Amygdala (tissue), 56 donors: Measurements from ENCODE around the gene USH2A.
A peak's percentile ranks its signal among the peaks of the same experiment; 100 is the strongest.

Experiments used
- DNase-seq, 56 donors: peaks; one replicate each; lab custom pipeline; 2025; lab: John Stamatoyannopoulos, UW

The USH2A gene

DNA sequence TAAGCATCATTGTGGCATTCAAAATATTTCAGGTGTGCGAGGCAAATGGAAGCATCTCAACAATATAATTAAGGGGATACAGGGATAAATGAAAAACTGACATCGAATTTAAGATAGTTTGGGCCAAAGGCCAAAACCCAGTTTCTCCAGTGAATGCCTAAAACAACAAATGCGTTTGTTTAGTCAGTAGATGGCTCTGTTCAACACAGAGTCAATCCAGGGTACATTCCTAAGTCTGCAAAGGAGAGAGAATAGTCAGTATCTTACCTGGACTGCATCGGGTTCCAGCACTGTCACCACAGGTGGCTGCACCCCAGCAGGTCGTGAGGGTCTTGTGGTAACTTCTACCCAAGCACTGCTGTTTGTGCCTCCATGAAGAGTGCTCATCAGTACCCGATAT lies 535.1 kb downstream of the USH2A start:
- no peak for DNase-seq

DNA sequence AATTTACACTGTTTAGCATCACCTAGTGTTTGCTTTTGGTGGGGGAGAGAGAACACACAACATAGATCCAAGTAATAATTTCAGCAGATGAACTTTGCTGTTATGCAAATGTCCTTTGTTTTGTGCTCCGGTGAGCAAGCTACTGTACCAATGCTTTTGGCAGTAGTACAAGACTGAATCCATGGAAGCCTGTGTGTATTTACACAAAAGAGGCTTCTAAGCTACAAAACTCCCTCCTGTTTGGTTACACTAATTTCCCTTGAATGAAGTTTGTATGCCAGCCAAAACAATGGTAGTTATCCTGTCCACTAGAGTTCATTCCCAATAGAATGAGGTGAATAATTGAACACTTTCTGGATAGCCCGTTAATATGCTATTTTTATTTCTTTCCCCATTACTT lies 535.6 kb downstream of the USH2A start:
- DNase-seq: no peak

DNA sequence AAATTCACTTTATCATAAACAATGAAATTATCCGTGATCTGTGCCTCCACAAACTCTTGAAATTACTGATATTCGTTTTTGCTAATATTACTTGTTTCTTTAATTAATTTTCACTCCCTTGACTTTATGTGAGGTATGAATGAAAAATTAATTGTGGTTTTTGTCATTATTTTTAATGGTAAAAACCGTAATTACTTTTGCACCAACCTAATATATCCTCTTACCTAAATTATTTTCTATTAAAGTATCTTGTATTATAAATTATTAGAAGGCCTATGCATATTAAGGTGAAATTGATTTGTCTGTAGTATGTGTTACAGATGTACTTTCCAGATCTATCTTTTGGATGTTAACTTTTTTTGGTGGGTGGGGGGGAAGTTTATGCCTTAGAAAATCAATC lies 540.2 kb downstream of the USH2A start:
- no peak for DNase-seq

DNA sequence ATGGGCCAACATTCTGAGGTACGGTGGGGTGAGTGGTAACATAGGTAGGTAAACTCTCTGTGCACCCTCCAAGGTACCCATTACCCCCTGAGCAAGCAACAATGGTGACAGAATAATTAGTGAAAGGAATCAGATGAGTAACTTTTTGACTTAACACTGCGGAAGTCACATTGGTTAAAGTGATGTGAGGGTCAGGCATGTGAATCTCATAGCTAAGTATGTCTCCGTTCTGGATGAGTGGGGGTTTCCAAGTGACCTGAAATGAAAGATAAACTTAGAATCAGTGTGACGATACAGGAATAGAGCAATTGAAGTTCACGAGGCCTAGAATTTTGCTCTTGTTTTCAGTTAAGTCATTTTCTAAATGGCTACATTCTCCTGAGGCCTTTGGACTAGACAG lies 544.4 kb downstream of the USH2A start:
- no peak for DNase-seq

DNA sequence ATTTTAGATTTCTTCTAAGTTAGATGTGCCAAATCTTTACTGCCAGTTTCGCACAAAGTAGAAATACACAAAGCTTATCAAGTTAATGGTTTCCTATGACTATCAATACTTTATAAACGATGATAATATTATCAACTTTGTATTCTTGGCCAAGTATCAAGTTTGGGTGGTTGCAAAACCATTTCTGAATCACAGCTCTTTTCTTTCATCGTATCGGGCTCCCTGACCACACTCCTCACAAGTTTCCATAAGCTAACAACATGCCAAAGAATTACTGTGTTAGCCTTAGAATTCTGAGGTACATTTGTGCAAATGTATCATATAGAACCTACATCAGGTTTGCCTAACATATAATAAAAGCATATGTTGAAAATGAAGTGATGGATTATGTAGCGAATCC lies 545.1 kb downstream of the USH2A start:
- DNase-seq: no peak

DNA sequence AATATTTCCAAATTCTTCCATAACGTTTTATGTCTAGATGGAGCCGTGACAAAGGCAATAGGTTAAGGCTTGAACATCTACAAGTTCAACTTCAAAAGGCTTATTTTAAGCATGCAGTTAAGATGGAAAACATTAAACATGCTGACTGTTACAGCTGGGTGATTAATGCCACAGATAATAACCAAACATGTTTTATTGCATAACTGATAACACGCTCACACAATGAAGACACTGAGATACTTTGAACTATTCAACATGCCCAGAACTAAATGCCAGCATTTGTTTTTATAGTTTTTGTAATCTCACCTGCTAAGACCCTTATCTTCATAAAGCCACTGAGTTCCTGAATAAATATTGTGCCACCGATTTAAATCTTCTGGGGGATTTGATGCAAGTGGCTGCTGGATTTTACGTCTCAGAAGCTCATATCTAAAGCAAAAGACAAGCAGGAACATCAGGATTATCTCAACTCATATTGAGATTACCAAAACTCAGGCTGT lies 545.7 kb downstream of the USH2A start:
- no peak for DNase-seq

DNA sequence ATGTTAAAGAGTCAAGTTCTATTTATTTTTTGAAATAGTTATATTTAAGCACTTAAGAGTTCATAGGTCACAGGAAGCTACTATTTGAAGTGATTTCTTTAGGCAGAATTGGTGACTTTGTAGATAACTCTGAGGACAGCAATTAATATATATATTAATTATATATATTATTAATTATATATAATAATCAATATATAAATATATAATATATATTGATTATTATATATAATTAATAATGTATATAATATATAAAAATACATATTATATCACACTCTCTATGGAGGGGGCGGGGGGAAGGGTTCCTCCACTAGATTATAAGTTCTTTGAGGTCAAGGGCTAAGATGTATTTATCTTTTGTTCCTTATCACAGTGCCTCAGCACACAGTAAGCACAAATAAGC lies 547.5 kb downstream of the USH2A start:
- no peak for DNase-seq

DNA sequence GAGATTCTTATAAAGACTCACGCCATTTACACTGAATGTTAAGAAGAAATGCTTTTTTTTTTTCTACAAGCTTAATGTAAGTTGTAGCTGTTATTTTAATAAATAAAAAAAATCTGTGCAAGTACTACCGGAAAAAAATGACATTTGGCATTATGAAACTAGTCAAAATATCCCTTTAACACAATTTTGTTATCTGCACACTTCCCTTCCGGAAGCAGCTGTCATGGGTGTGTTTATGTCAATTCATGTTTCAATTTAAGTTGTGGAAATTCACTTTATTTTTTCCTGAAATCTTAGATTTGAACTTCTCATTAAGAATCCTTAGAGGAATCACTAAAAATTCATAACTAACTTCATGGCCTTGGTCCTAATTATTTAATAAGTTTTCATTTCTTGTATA lies 548.0 kb downstream of the USH2A start:
- DNase-seq: no peak

DNA sequence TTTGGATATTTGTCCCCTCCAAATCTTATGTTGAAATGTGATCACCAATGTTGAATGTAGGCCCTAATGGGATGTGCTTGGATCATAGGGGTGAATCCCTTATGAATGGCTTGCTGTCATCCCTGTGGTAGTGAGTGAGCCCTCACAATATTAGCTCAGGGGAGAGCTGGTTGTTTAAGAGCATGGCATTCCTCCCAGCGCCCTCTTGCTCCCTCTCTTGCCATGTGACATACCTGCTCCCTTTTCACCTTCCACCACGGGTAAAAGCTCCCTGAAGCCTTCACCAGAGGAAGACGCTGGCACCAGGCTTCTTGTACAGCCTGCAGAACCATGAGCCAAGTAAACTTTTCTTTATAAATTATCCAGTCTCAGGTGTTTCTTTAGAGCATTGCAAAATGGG lies 550.6 kb downstream of the USH2A start:
- DNase-seq: no peak

DNA sequence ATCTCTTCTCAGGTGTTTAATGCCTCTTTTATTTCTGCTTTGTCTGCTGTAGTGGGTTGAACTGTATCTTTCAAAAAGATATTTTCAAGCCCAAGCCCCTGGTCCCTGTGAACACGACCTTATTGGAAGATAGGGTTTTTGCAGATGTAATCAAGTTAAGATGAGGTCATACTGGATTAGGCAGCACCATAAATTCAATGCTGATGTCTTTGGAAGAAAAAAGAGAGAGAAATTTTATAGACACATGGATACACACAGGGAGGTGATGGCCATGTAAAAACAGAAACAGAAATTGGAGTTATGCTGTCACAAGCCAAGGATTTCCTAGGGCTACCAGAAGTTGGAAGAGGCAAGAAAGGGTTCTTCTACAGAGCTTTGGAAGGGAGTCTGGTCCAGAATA lies 554.7 kb downstream of the USH2A start:
- no peak for DNase-seq

DNA sequence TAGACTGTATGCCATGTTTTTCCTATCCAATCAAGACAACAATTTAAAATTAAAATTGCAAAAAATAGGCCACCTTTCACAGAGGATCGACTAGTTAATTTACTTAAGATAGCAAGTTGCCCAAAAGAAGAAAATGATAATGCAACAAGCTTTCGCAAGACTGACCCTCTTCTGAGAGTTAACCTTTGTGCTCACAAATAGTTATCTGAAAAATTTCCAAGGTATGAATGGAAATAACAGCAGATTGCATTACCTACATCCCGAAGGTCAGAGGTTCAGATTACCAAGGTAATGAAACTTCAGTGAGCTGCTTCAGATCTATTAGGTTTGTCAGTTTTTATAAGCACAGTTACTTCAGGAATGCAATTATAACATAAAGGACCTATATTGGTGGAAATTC lies 558.2 kb downstream of the USH2A start:
- no peak for DNase-seq

DNA sequence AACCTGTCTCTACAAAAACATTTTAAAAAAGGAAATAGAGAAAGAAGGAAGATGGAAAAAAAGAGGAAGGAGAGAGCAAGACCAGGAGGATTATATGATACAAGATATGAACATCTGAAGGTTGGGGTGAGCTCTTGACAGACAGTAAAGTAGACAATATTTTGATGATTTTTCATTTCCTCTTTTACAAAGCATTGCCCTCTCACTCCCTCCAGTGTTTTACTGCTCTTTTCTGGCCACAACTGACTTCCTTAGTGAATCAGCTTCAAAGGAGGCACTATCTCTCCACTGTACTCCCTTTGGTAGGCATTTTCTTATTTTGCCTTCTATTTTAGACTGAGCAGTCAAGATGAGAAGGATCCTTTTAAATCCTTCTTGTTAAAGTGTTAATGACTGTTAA lies 559.5 kb downstream of the USH2A start:
- DNase-seq: no peak

DNA sequence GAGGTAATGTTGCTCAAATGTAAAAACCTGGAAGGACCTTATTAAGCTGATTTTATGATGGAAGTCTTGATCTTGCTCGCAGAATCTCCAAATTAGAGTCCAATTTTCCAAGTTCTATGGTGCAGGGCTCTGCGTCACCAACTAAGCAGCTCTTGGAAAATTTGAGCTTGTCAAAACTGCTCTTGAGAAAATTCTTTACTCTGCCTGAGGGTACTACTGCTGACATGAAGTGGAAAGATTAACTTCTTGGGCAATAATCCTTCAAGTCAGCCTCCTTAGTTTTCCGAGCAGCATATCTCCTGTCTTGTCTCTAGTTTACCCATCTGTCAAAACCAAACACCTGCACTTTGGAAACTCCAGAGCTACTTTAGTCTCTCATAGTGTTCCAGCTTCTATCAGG lies 562.4 kb downstream of the USH2A start:
- DNase-seq: no peak

DNA sequence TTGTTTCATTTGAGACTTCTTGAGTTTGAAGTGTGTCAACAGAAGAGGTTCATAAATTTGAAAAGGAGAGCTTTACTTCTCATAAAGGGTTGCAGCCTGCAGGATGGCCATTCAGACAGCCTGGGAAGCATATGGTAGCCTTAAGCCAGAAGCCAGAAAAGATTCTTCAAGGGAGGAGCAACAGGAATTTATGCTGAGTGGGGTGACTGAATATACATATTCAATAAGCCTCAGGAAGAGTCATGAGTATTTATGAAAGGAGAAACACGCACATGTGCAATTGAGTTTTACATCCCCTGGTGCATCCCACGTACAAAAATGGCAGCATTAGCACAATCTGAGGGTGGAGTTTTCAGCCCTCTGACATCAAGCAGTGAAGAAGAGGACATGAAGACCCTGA lies 565.9 kb downstream of the USH2A start:
- DNase-seq: no peak

DNA sequence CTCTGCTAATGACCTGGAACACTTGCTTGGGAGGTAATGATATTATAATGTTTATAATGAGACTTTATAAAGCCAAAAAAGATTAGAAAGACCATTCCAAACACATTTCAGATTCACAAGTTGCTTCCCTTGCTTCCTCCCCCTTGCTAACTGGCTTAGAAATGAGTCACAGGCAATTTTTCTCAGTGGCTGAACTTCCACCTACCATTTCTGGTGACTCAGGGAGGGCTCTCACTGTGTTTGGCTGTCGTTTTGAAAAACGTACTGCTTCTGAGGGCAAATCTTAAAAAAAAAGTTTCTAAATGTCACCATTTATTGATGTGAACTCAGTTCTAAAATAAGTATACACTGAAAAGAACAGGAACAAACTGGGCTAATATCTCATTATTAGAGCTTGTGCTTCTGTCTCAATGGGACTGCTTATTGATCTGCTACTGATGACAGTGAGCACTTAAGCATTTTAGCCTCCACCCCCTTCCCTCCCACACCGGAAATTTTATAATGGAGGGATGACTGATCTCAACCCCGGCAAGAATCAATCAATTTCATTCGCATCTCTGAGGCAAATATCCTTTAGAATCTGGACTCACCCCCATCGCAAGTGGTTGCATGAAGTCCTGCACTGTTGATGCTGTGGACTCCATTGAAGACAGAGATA lies 577.9 kb downstream of the USH2A start:
- DNase-seq: peak in 5 of 56 donors; percentile 0 to 17 (median 4)

DNA sequence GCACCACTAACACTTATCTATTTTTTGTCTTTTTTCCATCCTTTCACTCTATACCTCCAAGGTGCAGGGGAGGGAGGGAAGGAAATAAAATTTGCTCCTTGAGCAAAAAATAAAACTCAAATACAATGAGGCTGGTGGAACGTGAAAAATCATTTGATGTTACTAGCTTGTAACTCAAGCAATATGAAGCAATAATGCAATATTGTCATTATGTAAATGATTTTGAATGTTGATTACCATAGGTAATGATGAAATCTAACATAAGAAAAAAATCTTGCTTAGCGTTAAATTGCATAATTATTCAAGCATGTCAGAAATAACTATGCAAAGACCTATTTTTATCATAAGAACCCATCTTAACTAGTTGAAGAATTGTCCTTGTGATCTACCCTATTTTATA lies 578.5 kb downstream of the USH2A start:
- no peak for DNase-seq

DNA sequence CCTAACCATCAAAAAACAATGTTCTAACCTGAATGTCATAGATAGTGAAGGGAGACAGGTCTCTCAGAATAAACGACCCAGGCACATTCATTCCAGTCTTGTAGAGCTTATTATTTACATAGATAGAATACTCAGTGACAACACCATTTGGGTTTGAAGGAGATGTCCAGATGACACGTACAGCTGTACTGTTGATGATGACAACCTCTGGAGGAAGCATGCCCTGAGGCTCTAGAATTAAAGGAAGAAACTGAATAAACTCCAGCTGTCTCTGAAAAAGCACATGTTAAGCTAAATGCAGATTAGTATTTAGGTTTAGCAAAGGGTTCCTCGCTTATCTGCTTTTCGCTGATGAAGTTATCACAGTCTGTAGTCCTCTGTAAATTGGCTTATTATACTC lies 579.0 kb downstream of the USH2A start:
- no peak for DNase-seq

DNA sequence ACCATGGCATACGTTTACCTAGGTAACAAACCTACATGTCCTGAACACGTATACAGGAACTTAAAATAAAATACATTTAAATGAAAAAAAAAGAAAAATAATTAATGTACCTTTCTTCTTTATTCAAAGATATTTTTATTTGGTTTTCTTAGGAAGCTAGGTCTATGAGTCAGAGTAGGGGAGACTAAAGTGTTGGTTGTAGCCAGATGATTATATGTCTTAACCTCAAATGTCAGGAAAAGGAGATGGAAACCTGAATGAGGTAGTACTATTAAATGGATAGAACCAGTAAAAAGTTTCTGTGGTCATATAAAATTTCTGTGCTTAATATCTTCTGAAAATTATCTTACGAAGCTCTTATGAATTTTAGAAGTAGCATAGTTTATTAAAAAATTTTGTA lies 580.3 kb downstream of the USH2A start:
- no peak for DNase-seq

DNA sequence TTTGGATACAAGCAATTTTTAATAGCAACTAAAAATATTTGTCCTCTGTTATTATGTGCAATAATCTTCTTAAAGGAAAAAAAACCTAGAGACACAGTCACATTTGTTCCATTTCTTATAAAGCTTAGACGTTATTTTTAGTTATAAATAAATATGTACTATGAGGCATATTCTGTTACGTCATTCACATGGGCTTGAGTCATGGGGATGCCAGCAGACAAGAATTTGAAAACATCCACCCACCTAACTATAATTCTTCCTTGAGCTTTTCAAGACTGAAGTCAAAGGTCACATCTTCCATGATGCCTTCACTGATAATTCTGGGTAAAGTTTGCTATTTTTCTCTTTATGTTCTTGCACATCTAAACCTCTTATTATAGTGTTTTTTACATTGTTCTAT lies 587.3 kb downstream of the USH2A start:
- no peak for DNase-seq

DNA sequence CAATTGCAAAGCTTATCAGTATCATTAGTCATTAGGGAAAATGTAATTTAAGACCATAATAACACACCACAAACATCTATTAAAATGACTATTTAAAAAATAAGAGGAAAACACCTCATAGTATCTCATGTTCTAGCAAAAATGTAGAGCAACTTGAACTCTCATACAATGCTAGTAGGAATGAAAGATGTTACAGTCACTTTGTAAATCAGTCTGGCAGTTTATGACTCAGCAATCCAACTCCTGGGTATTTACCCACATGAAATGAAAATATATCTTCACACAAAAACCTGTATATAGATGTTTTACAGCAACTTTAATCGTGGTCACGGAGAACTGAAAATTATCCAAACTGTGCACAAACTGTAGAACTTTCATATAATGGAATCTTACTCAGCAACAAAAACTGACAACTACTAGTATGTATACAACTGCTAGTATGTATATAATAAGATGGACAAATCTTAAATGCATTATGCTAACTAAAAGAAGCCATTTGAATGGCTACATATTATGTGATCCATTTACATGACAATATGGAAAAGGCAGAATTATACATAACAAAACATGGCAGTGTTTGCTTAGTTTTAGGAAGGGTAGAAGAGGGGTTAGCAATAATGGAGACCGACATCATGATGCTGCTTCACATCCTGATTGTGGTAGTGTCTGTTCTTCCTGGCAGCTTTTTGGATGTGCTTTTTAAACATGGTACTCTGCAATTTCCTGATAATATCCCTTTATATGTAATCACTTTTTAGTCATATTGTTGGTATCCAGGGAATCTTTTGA lies 589.1 kb downstream of the USH2A start:
- no peak for DNase-seq

DNA sequence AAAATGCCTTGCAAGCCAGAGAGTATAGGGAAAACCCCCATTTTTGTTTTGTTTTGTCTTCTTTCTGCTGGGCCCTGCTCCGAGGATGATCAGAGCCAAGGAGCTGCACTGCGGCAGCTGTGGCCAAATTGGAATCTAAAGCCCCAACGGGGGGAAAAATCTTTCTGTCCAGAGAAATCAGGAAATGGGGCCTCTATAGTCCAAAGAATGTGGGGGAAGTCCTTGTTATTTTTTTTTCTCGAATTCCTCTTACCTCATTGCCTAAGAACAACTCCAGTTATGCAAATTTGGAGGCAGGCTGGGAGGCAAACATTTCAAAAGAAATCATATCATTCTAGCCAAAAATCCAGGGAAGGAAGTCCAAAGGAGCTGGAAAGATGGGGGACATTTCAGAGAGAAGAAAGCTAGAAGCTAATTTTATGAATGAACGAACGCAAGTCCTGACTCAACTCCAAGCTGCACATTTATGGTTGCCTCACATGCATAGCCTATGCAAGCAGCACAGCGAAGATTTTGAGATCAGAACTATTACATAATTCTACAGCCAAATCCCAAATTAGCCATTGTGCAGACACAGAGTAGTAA lies 592.9 kb downstream of the USH2A start:
- DNase-seq: no peak

DNA sequence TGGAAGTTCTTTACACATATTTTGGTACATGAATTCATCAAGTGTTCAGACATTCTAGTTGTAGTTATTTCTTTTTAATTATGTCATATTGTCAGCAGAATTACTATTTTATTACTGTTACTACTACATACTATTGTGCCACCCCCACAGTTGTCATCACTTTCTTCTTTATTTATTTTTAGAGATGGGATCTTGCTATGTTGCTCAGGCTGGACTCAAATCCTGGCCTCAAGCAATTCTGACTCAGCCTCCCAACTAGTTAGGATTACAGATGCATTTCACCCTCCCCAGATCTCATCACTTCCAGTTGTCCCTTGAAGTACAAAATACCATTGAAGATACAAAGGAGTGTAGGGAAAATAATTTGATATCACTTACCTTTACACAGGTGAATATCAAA lies 598.2 kb downstream of the USH2A start:
- no peak for DNase-seq
